ENCODE data around the gene HMGCS2. TPM values are rescaled to one million over a fixed set of nuclear protein-coding genes. Genes with fewer than 3 reads are reported as not detected.

HMGCS2 gene
- total and polyA plus RNA-seq, 7 experiments from 2014 or later = not detected

DNA sequence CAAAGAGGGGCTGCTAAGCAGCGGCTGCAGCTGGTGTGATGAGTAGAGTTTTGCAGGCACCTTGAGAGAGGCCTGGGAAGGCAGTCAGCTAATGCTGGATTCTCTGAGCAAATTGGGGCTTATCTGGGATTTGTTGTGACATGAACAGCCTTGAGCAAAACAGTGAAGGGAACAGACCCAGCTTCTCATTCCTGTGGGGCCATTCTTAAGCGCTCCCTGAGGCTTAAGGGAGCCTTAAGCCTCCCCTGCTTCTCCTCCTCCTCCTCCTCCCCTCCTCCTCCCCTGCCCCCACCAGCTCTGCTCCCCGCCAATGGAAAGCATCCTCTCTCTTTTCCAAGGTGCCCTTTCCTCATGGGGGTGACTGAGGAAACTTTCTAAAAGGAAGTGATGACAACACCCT lies 21.3 kb downstream of the HMGCS2 start:
- CTCF ChIA-PET = no interaction called here

DNA sequence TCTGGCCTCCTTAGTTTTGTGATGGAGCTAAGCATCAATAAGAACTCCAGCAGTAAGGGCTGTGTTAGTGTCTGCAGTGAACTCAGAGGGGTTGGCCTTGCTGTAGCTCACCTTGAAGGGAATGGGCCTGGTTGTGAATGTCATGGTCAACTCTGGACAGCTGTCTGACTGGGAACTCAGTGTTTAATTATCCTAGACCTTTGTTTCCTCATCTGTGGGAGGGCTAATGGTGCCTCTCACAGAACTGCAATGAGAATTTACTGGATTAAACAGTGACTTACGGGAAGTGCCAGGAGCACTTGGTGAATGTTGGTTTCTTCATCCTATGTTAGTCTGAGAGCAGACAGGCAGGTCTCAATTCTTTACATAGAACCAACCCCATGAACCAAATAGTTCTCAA lies 23.7 kb downstream of the HMGCS2 start:
- ChIA-PET POLR2A (interaction anchor here (0.7 kb wide), 1 partner anchor 16 kb away, joined by 3 read pairs; no protein-coding TSS in a partner anchor), CTCF (interaction anchor here (0.7 to 1.0 kb wide), 2 partner anchors 21 to 37 kb away, joined by 3 read pairs; no protein-coding TSS in a partner anchor)
- H3K4me3 Mint-ChIP-seq = no peak overlapping the region
- no peaks in the 10 kb centered on the region for H3K9me3 Mint-ChIP-seq
- ATAC-seq = no peak
- Histone ChIP-seq H3K4me3 (ENCODE audit: low read length) (no peak overlapping the region), H3K4me1 (ENCODE audit: control insufficient read depth in 2 of 2, insufficient read depth in 2 of 2, low read length in 2 of 2) (no peaks in the 10 kb centered on the region), H3K9me3 (ENCODE audit: control insufficient read depth in 2 of 3, low read length in 3 of 3) (no peaks in the 10 kb centered on the region), H3K36me3 (ENCODE audit: control insufficient read depth in 2 of 3, insufficient read depth in 3 of 3, low read length in 3 of 3) (peaks cover 0 to 11% (median 0%) of the 10 kb centered on the region in 3 experiments), H3K27ac (ENCODE audit: low read depth, low read length) (no peak overlapping the region), H3K27me3 (ENCODE audit: control insufficient read depth in 2 of 2, insufficient read depth in 2 of 2, low read length in 2 of 2) (no peaks in the 10 kb centered on the region)
- peaks cover 0 to 21% (median 0%) of the 10 kb centered on the region in 7 donors for H3K4me1 Mint-ChIP-seq
- H3K27me3 Mint-ChIP-seq = peaks cover 0 to 8% (median 0%) of the 10 kb centered on the region in 5 donors
- no peak overlapping the region for H3K27ac Mint-ChIP-seq
- intact Hi-C loops (cut with micrococcal nuclease) = loop anchor here in 1 of 2 donors (2.0 kb wide), 1 partner anchor 64 kb away; no protein-coding TSS in a partner anchor
- DNase-seq = no peak
- peaks cover 0 to 3% (median 0%) of the 10 kb centered on the region in 5 donors for H3K36me3 Mint-ChIP-seq

More for the DNA sequence above, 21.3 kb downstream of the HMGCS2 start:
- no peaks in the 10 kb centered on the region for H3K27me3 ChIP-seq (ENCODE audit: control insufficient read depth in 2 of 2, insufficient read depth in 2 of 2, low read length in 2 of 2)
- peaks cover 0 to 6% (median 0%) of the 10 kb centered on the region in 3 experiments for H3K36me3 ChIP-seq (ENCODE audit: control insufficient read depth in 2 of 3, insufficient read depth in 3 of 3, low read length in 3 of 3)
- Mint-ChIP-seq H3K9me3 (no peaks in the 10 kb centered on the region), H3K36me3 (peaks cover 0 to 3% (median 0%) of the 10 kb centered on the region in 5 donors), H3K27ac (no peak overlapping the region), H3K4me3 (no peak overlapping the region), H3K27me3 (peaks cover 0 to 26% (median 5%) of the 10 kb centered on the region in 5 donors), H3K4me1 (peaks cover 0 to 27% (median 0%) of the 10 kb centered on the region in 7 donors)
- no peaks in the 10 kb centered on the region for H3K9me3 ChIP-seq (ENCODE audit: control insufficient read depth in 2 of 3, low read length in 3 of 3)
- no peak for DNase-seq
- intact Hi-C loops (cut with micrococcal nuclease) = no loop called here
- no peak overlapping the region for H3K4me3 ChIP-seq (ENCODE audit: low read length)
- H3K4me1 ChIP-seq (ENCODE audit: control insufficient read depth in 2 of 2, insufficient read depth in 2 of 2, low read length in 2 of 2) = no peaks in the 10 kb centered on the region
- no peak for ATAC-seq
- POLR2A ChIA-PET = no interaction called here
- H3K27ac ChIP-seq (ENCODE audit: low read depth, low read length) = no peak overlapping the region

DNA sequence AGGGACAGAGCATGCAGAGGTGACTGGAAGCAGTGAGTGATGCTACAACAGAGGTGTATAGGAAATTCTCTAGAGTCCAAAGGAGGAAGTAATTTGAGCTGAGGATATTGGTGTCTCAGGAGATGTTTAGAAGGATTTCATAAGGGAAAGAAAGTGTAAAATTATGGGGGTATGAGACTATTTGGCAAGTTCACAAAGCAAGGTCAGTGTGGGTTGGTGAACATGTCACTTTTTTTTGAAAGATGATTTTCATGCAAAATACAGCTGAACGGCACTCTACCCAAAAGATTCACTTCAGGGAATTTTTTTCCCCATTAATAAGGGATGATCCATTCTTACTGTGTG lies 24.1 kb downstream of the HMGCS2 start:
- peaks cover 0 to 3% (median 0%) of the 10 kb centered on the region in 5 donors for H3K36me3 Mint-ChIP-seq
- Histone ChIP-seq H3K9me3 (ENCODE audit: control insufficient read depth in 2 of 3, low read length in 3 of 3) (no peaks in the 10 kb centered on the region), H3K27me3 (ENCODE audit: control insufficient read depth in 2 of 2, insufficient read depth in 2 of 2, low read length in 2 of 2) (no peaks in the 10 kb centered on the region), H3K36me3 (ENCODE audit: control insufficient read depth in 2 of 3, insufficient read depth in 3 of 3, low read length in 3 of 3) (peaks cover 0 to 11% (median 0%) of the 10 kb centered on the region in 3 experiments), H3K27ac (ENCODE audit: low read depth, low read length) (no peak overlapping the region), H3K4me3 (ENCODE audit: low read length) (no peak overlapping the region), H3K4me1 (ENCODE audit: control insufficient read depth in 2 of 2, insufficient read depth in 2 of 2, low read length in 2 of 2) (no peaks in the 10 kb centered on the region)
- DNase-seq (no peak), ATAC-seq (no peak)
- H3K4me3 Mint-ChIP-seq = no peak overlapping the region
- intact Hi-C loops (cut with micrococcal nuclease) = loop anchor here (1.0 to 2.0 kb wide), 3 partner anchors 64 to 224 kb away; no protein-coding TSS in a partner anchor
- ChIA-PET POLR2A (interaction anchor here (0.7 kb wide), 1 partner anchor 15 kb away, joined by 3 read pairs; no protein-coding TSS in a partner anchor), CTCF (interaction anchor here (1.0 kb wide), 1 partner anchor 36 kb away, joined by 3 read pairs; no protein-coding TSS in a partner anchor)
- H3K27me3 Mint-ChIP-seq = peaks cover 0 to 4% (median 0%) of the 10 kb centered on the region in 5 donors
- no peaks in the 10 kb centered on the region for H3K9me3 Mint-ChIP-seq
- no peak overlapping the region for H3K27ac Mint-ChIP-seq
- H3K4me1 Mint-ChIP-seq = peaks cover 0 to 17% (median 0%) of the 10 kb centered on the region in 7 donors

DNA sequence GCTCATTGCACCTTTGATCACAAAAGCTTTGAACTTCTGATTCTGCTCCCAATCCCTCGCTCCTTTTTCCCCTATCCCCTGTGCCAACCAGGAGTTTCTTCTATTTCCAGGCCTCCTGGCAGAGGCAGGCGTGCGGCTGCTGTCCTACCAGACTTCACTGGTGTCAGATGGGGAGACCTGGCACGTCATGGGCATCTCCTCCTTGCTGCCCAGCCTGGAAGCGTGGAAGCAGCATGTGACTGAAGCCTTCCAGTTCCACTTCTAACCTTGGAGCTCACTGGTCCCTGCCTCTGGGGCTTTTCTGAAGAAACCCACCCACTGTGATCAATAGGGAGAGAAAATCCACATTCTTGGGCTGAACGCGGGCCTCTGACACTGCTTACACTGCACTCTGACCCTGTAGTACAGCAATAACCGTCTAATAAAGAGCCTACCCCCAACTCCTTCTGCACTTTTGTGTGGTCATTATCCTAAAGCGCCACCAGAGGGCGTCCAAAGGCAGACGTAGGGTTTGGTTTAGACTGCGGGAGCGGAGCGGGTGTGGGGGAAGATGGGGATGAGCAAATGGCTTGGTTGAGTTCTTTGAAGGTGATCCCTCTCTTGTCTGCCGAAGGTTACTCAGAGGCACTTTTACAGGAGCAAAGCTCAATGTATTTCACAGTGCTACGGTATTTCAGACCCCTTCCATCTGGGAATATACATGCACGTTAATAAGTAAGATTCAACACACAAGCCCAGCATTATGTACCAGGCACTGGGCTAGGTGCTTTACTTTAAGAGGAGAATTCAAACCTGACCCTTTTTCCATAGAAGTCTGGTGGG lies 24.7 kb downstream of the HMGCS2 start:
- H3K27me3 Mint-ChIP-seq = no peaks in the 10 kb centered on the region
- no peaks in the 10 kb centered on the region for H3K9me3 Mint-ChIP-seq
- Histone ChIP-seq H3K9me3 (ENCODE audit: control insufficient read depth in 2 of 3, low read length in 3 of 3) (no peaks in the 10 kb centered on the region), H3K36me3 (ENCODE audit: control insufficient read depth in 2 of 3, insufficient read depth in 3 of 3, low read length in 3 of 3) (peaks cover 0 to 11% (median 0%) of the 10 kb centered on the region in 3 experiments), H3K4me1 (ENCODE audit: control insufficient read depth in 2 of 2, insufficient read depth in 2 of 2, low read length in 2 of 2) (no peaks in the 10 kb centered on the region), H3K4me3 (ENCODE audit: low read length) (no peak overlapping the region), H3K27ac (ENCODE audit: low read depth, low read length) (no peak overlapping the region), H3K27me3 (ENCODE audit: control insufficient read depth in 2 of 2, insufficient read depth in 2 of 2, low read length in 2 of 2) (no peaks in the 10 kb centered on the region)
- H3K4me1 Mint-ChIP-seq = peaks cover 0 to 13% (median 0%) of the 10 kb centered on the region in 7 donors
- H3K27ac Mint-ChIP-seq = no peak overlapping the region
- DNase-seq = peak in 7 of 9 donors; percentile 22 to 51 (median 37)
- intact Hi-C loops (cut with micrococcal nuclease) = loop anchor here (1.0 to 2.0 kb wide), 3 partner anchors 65 to 224 kb away; no protein-coding TSS in a partner anchor
- ATAC-seq = peak; percentile 67
- H3K4me3 Mint-ChIP-seq = no peak overlapping the region
- CTCF ChIA-PET = interaction anchor here (0.8 to 1.0 kb wide), 2 partner anchors 13 to 36 kb away, joined by 3 read pairs; no protein-coding TSS in a partner anchor
- peaks cover 0 to 3% (median 0%) of the 10 kb centered on the region in 5 donors for H3K36me3 Mint-ChIP-seq
- POLR2A ChIA-PET = interaction anchor here (0.7 kb wide), 1 partner anchor 15 kb away, joined by 3 read pairs; no protein-coding TSS in a partner anchor

DNA sequence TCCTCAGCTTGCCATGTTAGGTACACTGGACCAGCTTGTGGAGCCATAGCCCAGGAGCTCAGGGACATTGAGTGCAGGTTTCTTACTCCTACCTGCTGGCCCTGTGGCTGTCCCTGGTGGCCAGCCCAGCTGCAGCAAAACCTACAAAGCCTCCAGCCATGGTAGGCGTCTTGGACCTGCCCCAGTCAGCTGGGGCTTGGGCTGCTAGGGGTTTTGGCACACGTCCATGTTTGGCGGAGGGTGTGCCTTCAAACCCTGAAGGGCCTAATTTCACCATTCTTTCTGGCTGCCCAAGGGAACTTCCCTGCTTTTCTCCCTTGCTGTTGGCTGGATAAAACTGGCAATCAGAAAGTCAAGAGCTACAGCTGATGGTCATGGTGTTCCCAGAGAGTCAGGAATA lies 25.4 kb downstream of the HMGCS2 start:
- Histone ChIP-seq H3K27ac (ENCODE audit: low read depth, low read length) (no peak overlapping the region), H3K27me3 (ENCODE audit: control insufficient read depth in 2 of 2, insufficient read depth in 2 of 2, low read length in 2 of 2) (no peaks in the 10 kb centered on the region), H3K4me3 (ENCODE audit: low read length) (no peak overlapping the region), H3K36me3 (ENCODE audit: control insufficient read depth in 2 of 3, insufficient read depth in 3 of 3, low read length in 3 of 3) (peaks cover 0 to 11% (median 0%) of the 10 kb centered on the region in 3 experiments), H3K9me3 (ENCODE audit: control insufficient read depth in 2 of 3, low read length in 3 of 3) (no peaks in the 10 kb centered on the region), H3K4me1 (ENCODE audit: control insufficient read depth in 2 of 2, insufficient read depth in 2 of 2, low read length in 2 of 2) (no peaks in the 10 kb centered on the region)
- Mint-ChIP-seq H3K36me3 (peaks cover 0 to 3% (median 0%) of the 10 kb centered on the region in 5 donors), H3K27ac (no peak overlapping the region), H3K4me1 (peaks cover 0 to 13% (median 0%) of the 10 kb centered on the region in 7 donors), H3K9me3 (no peaks in the 10 kb centered on the region), H3K27me3 (no peaks in the 10 kb centered on the region), H3K4me3 (no peak overlapping the region)
- ChIA-PET POLR2A (no interaction called here), CTCF (interaction anchor here (0.8 kb wide), 1 partner anchor 13 kb away, joined by 3 read pairs; no protein-coding TSS in a partner anchor)
- intact Hi-C loops (cut with micrococcal nuclease) = no loop called here
- DNase-seq (no peak), ATAC-seq (no peak)

DNA sequence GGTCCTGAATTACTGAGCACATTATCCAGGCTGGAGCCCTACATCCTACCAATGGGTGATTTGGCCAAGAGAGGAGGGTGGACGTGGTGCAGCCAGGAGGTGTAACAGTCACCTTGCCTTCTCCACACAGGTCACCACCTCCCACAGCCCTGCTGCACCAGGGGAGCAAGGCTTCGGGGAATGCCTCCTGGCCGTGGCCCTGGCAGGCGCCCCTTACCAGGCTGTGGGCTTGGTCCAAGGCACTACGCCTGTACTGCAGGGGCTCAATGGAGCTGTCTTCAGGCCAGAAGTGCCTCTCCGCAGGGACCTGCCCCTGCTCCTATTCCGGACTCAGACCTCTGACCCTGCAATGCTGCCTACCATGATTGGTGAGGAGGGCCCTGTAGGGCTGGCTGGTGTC lies 26.0 kb downstream of the HMGCS2 start:
- POLR2A ChIA-PET = no interaction called here
- Histone ChIP-seq H3K27ac (ENCODE audit: low read depth, low read length) (no peak overlapping the region), H3K9me3 (ENCODE audit: control insufficient read depth in 2 of 3, low read length in 3 of 3) (no peaks in the 10 kb centered on the region), H3K36me3 (ENCODE audit: control insufficient read depth in 2 of 3, insufficient read depth in 3 of 3, low read length in 3 of 3) (peaks cover 0 to 11% (median 0%) of the 10 kb centered on the region in 3 experiments), H3K4me1 (ENCODE audit: control insufficient read depth in 2 of 2, insufficient read depth in 2 of 2, low read length in 2 of 2) (no peaks in the 10 kb centered on the region), H3K27me3 (ENCODE audit: control insufficient read depth in 2 of 2, insufficient read depth in 2 of 2, low read length in 2 of 2) (no peaks in the 10 kb centered on the region), H3K4me3 (ENCODE audit: low read length) (no peak overlapping the region)
- Mint-ChIP-seq H3K9me3 (no peaks in the 10 kb centered on the region), H3K4me1 (peaks cover 0 to 13% (median 0%) of the 10 kb centered on the region in 7 donors), H3K4me3 (no peak overlapping the region), H3K36me3 (peaks cover 0 to 4% (median 3%) of the 10 kb centered on the region in 5 donors), H3K27ac (peak overlapping the region in 1 of 9 donors; percentile 45), H3K27me3 (no peaks in the 10 kb centered on the region)
- ATAC-seq (no peak), DNase-seq (no peak)
- CTCF ChIA-PET = no interaction called here
- intact Hi-C loops (cut with micrococcal nuclease) = no loop called here

All from naive thymus-derived CD4-positive, alpha-beta T cell (primary cell).